GM13976 (cell line): ENCODE data around the gene CRYL1.

Experiments used
- DNase-seq: peaks from one replicate; pipeline ENCODE4 v3.0.0; 2012; ENCODE audit warnings: low spot score
- CTCF ChIP-seq: IDR thresholded peaks from 2 replicates; pipeline ENCODE4 v1.5.1; 2012; ENCODE audit warnings: borderline replicate concordance, mild to moderate bottlenecking; ENCODE audit not compliant: insufficient read depth; ENCODE audit errors: extremely low read depth, missing control alignments, control extremely low read depth
- in situ Hi-C: fragments of 300-500 bp; cut with MboI; formaldehyde crosslinking; loops from one replicate; pipeline ENCODE4 v1.12.0; 2022; ENCODE audit warnings: low sequenced_read_pairs, mixed read lengths, inconsistent platforms; ENCODE audit not compliant: unreplicated experiment

CRYL1 gene

GRCh38 chr13:20518660-20519100 is 7.0 kb downstream of the CRYL1 start:
- DNase-seq: no peak
- TF ChIP-seq CTCF: no peak
- in situ Hi-C loops: no loop called here

- TF ChIP-seq CTCF: no peak
- in situ Hi-C loops: no loop called here
- no peak for DNase-seq
Observed at GRCh38 chr13:20514866-20515265, 10.8 kb downstream of the CRYL1 start.

- no peak for DNase-seq
- no peak for TF ChIP-seq CTCF
- in situ Hi-C loops: no loop called here
Observed at GRCh38 chr13:20513466-20513995, 12.1 kb downstream of the CRYL1 start.

GRCh38 chr13:20512042-20512683 is 13.5 kb downstream of the CRYL1 start:
- in situ Hi-C loops: no loop called here
- no peak for TF ChIP-seq CTCF
- no peak for DNase-seq

- TF ChIP-seq CTCF: no peak
- no peak for DNase-seq
- in situ Hi-C loops: no loop called here
Observed at GRCh38 chr13:20506696-20507095, 19.0 kb downstream of the CRYL1 start.

GRCh38 chr13:20505405-20506366 is 20.0 kb downstream of the CRYL1 start:
- no peak for TF ChIP-seq CTCF
- no peak for DNase-seq
- in situ Hi-C loops: no loop called here
